Measurements from ENCODE around the gene GREM1.

Gene GREM1

DNA sequence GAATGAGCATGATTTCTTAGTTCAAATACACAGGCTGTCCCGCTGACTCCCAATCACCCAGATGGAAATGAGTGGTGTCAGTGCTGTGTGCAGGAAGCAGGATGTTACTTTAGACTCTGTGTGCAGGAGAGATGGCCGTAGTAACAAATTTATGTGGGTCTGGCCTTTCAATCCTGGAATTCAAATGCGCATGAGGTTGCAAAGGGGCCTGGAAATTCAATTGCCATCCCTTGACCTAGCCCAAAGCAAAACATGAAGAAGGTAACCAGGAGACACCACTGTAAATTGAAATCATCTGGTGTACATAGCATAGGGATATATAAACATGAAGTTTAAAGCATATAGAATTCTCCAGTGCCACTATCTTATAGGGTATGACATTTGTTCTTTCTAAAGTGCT lies 33.2 kb downstream of the GREM1 start:
- H3K4me1 ChIP-seq: no peaks in the 10 kb centered on the region
- no peak for DNase-seq (ENCODE audit: low spot score in 2 of 2)
- H3K4me3 ChIP-seq: no peak overlapping the region
- in situ Hi-C loops (cut with MboI; ENCODE audit: low sequenced_read_pairs): no loop called here
- H3K9me3 ChIP-seq: no peaks in the 10 kb centered on the region
- no peaks in the 10 kb centered on the region for H3K36me3 ChIP-seq (replicated peaks)
- 0 out of 2 replicates have a peak, but pooled peaks cover 3% of the 10 kb centered on the region for H3K27me3 ChIP-seq (ENCODE audit: low read depth)

DNA sequence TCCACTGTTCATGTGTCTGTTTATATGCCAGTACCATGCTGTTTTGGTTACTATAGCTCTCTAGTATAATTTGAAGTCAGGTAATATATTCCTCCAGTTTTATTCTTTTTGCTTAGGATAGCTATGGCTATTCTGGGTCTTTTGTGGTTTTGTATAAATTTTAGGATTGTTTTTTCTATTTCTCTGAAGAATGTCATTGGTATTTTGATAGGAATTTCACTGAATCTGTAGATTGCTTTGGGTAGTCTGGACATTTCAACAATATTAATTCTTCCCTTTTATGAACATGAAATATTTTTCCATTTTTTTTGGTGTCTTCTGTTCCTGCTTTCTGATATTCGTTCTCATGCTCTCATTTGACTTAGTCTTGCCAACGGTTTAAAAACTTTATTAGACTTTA lies 39.6 kb downstream of the GREM1 start:
- Histone ChIP-seq H3K4me3 (no peak overlapping the region), H3K9me3 (no peaks in the 10 kb centered on the region), H3K4me1 (no peaks in the 10 kb centered on the region), H3K27me3 (ENCODE audit: low read depth) (0 out of 2 replicates have a peak, but pooled peaks cover 3% of the 10 kb centered on the region), H3K36me3 (replicated peaks) (no peaks in the 10 kb centered on the region)
- in situ Hi-C loops (cut with MboI; ENCODE audit: low sequenced_read_pairs): no loop called here
- no peak for DNase-seq (ENCODE audit: low spot score in 2 of 2)

DNA sequence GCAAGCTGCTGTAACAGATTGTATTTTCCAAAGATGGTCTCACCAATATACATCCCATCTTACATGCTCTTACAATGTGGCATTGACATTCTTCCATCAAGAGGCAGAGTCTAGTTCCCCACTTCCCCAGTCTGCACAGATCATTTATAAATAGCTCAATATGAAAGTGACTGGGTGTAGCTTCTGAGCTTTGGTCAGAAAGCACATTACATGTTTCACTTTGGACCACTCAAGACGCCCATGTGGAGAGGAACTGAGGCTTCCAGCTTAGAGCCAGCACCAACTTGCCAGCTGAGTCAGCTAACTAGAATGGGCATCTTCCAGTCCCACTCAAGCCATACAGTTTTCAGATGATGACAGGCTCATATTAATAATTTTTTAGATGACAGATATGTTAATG lies 45.5 kb downstream of the GREM1 start:
- no peaks in the 10 kb centered on the region for H3K4me1 ChIP-seq
- no peak overlapping the region for H3K4me3 ChIP-seq
- no peaks in the 10 kb centered on the region for H3K36me3 ChIP-seq (replicated peaks)
- no peaks in the 10 kb centered on the region for H3K27me3 ChIP-seq (ENCODE audit: low read depth)
- no peak for DNase-seq (ENCODE audit: low spot score in 2 of 2)
- in situ Hi-C loops (cut with MboI; ENCODE audit: low sequenced_read_pairs): no loop called here
- H3K9me3 ChIP-seq: no peaks in the 10 kb centered on the region

- no peaks in the 10 kb centered on the region for H3K27me3 ChIP-seq (ENCODE audit: low read depth)
- H3K9me3 ChIP-seq: no peaks in the 10 kb centered on the region
- in situ Hi-C loops (cut with MboI; ENCODE audit: low sequenced_read_pairs): no loop called here
- H3K4me1 ChIP-seq: no peaks in the 10 kb centered on the region
- no peak overlapping the region for H3K4me3 ChIP-seq
- H3K36me3 ChIP-seq (replicated peaks): no peaks in the 10 kb centered on the region
- DNase-seq (ENCODE audit: low spot score in 2 of 2): no peak
Measured at GRCh38 chr15:32765236-32765635, 47.4 kb downstream of the GREM1 start.

GRCh38 chr15:32766101-32766500 lies 48.3 kb downstream of the GREM1 start:
- DNase-seq (ENCODE audit: low spot score in 2 of 2): no peak
- no peaks in the 10 kb centered on the region for H3K36me3 ChIP-seq (replicated peaks)
- in situ Hi-C loops (cut with MboI; ENCODE audit: low sequenced_read_pairs): no loop called here

GRCh38 chr15:32767236-32767635 lies 49.4 kb downstream of the GREM1 start:
- no peaks in the 10 kb centered on the region for H3K4me1 ChIP-seq
- no peak for DNase-seq (ENCODE audit: low spot score in 2 of 2)
- H3K36me3 ChIP-seq (replicated peaks): no peaks in the 10 kb centered on the region
- no peak overlapping the region for H3K4me3 ChIP-seq
- no peaks in the 10 kb centered on the region for H3K9me3 ChIP-seq
- in situ Hi-C loops (cut with MboI; ENCODE audit: low sequenced_read_pairs): no loop called here
- H3K27me3 ChIP-seq (ENCODE audit: low read depth): no peaks in the 10 kb centered on the region

More at GRCh38 chr15:32766101-32766500, 48.3 kb downstream of the GREM1 start:
- Histone ChIP-seq H3K9me3 (no peaks in the 10 kb centered on the region), H3K4me3 (no peak overlapping the region), H3K27me3 (ENCODE audit: low read depth) (no peaks in the 10 kb centered on the region), H3K4me1 (no peaks in the 10 kb centered on the region)

DNA sequence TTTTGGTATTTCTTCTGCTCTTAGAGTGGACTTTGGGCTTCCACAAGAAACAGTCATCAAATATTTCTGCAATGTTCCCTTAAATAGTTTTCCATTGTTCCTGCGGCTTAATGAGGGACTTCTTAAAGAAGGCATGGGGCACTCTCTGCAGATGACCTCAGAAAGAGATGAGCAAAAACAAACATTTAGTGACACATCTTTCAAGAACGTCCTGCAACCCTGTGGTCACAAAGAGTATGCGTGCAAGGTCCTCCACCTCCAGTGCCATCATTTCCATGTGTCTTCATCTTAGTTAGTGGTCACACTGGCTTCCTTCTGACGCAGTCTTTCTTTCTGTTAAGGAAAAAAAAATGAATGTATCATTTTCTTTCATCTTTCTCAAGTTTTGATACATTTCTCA lies 56.2 kb downstream of the GREM1 start:
- no peak for DNase-seq (ENCODE audit: low spot score in 2 of 2)
- Histone ChIP-seq H3K4me3 (no peak overlapping the region), H3K9me3 (no peaks in the 10 kb centered on the region), H3K4me1 (no peaks in the 10 kb centered on the region), H3K36me3 (replicated peaks) (no peaks in the 10 kb centered on the region), H3K27me3 (ENCODE audit: low read depth) (no peaks in the 10 kb centered on the region)
- in situ Hi-C loops (cut with MboI; ENCODE audit: low sequenced_read_pairs): no loop called here

- H3K36me3 ChIP-seq (replicated peaks): no peaks in the 10 kb centered on the region
- H3K27me3 ChIP-seq (ENCODE audit: low read depth): no peaks in the 10 kb centered on the region
- H3K4me3 ChIP-seq: no peak overlapping the region
- in situ Hi-C loops (cut with MboI; ENCODE audit: low sequenced_read_pairs): no loop called here
- no peaks in the 10 kb centered on the region for H3K9me3 ChIP-seq
- DNase-seq (ENCODE audit: low spot score in 2 of 2): no peak
- no peaks in the 10 kb centered on the region for H3K4me1 ChIP-seq
Measured at GRCh38 chr15:32775103-32775502, 57.3 kb downstream of the GREM1 start.

- in situ Hi-C loops (cut with MboI; ENCODE audit: low sequenced_read_pairs): no loop called here
- no peak for DNase-seq (ENCODE audit: low spot score in 2 of 2)
- Histone ChIP-seq H3K36me3 (replicated peaks) (no peaks in the 10 kb centered on the region), H3K4me3 (no peak overlapping the region), H3K27me3 (ENCODE audit: low read depth) (peaks cover 3% of the 10 kb centered on the region; the same call in 1 of the 2 replicates), H3K9me3 (no peaks in the 10 kb centered on the region), H3K4me1 (no peaks in the 10 kb centered on the region)
Measured at GRCh38 chr15:32778391-32779176, 60.8 kb downstream of the GREM1 start.

DNA sequence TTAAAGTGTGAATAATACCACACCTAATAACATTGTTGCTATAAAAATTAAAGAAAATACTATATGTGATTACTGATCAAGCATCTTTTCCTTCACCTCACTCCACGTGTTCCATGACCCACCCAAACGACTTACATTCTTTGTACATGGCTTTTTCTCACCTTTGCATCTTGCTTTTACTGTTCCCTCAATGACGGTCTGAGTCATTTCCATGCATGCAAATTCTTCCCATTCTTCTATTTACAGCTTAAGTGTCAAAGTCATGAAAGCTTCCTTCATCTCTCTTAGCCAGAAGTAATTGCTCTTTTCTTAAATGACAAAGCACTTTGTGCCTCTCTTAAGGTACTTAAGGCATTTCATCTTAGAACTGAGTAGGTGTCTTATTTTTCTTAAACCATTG lies 64.0 kb downstream of the GREM1 start:
- Histone ChIP-seq H3K27me3 (ENCODE audit: low read depth) (peaks cover 3% of the 10 kb centered on the region; the same call in 1 of the 2 replicates), H3K4me1 (no peaks in the 10 kb centered on the region), H3K4me3 (no peak overlapping the region), H3K9me3 (no peaks in the 10 kb centered on the region), H3K36me3 (replicated peaks) (no peaks in the 10 kb centered on the region)
- DNase-seq (ENCODE audit: low spot score in 2 of 2): no peak
- in situ Hi-C loops (cut with MboI; ENCODE audit: low sequenced_read_pairs): no loop called here

GRCh38 chr15:32784581-32784980 lies 66.8 kb downstream of the GREM1 start:
- Histone ChIP-seq H3K9me3 (no peaks in the 10 kb centered on the region), H3K36me3 (replicated peaks) (no peaks in the 10 kb centered on the region), H3K4me1 (no peaks in the 10 kb centered on the region), H3K4me3 (no peak overlapping the region), H3K27me3 (ENCODE audit: low read depth) (peaks cover 3% of the 10 kb centered on the region)
- in situ Hi-C loops (cut with MboI; ENCODE audit: low sequenced_read_pairs): no loop called here
- no peak for DNase-seq (ENCODE audit: low spot score in 2 of 2)

DNA sequence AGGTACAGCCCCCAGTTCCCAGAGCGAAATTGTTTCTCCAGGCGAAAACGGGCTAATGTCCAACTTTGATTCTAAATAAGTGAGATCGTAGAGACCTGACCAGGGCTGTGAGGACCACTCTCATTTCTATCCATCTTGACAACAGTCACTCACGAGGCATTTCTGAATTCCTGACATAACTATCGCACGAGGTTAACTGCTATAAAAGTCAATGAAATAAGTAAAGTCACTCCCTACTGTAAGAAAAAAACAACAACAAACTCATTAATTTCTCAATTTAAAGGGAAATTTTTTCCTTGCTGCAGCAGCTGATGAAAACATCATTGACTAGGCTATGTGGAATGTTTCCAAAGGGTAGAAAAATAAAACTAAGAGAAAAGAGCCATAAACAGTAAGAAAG lies 69.1 kb downstream of the GREM1 start:
- H3K4me1 ChIP-seq: no peaks in the 10 kb centered on the region
- DNase-seq (ENCODE audit: low spot score in 2 of 2): no peak
- H3K4me3 ChIP-seq: no peak overlapping the region
- H3K9me3 ChIP-seq: no peaks in the 10 kb centered on the region
- H3K27me3 ChIP-seq (ENCODE audit: low read depth): no peaks in the 10 kb centered on the region; the same call in none of the 2 replicates
- in situ Hi-C loops (cut with MboI; ENCODE audit: low sequenced_read_pairs): no loop called here
- H3K36me3 ChIP-seq (replicated peaks): no peaks in the 10 kb centered on the region

DNA sequence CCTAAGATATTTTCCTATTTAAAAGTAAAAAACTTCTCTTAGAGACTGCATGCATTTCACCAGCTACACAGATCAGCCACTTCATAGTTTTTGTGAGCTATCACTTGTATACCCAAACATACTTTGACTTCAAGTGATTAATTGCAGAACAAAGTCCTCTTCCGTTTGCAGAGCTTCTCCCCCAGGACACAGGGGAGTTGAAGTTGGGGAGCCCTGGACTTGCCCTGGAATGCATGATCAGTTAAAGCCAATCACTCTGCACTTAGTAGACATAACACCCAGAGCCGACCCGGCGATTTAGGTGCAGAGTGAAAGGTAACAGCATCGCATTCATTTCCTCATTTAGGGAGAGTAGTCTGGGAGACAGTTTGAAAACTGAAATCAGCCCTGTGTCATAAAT lies 70.1 kb downstream of the GREM1 start:
- Histone ChIP-seq H3K27me3 (ENCODE audit: low read depth) (no peaks in the 10 kb centered on the region; the same call in 1 of the 2 replicates), H3K9me3 (no peaks in the 10 kb centered on the region), H3K4me1 (no peaks in the 10 kb centered on the region), H3K36me3 (replicated peaks) (no peaks in the 10 kb centered on the region), H3K4me3 (no peak overlapping the region)
- no peak for DNase-seq (ENCODE audit: low spot score in 2 of 2)
- in situ Hi-C loops (cut with MboI; ENCODE audit: low sequenced_read_pairs): no loop called here

DNA sequence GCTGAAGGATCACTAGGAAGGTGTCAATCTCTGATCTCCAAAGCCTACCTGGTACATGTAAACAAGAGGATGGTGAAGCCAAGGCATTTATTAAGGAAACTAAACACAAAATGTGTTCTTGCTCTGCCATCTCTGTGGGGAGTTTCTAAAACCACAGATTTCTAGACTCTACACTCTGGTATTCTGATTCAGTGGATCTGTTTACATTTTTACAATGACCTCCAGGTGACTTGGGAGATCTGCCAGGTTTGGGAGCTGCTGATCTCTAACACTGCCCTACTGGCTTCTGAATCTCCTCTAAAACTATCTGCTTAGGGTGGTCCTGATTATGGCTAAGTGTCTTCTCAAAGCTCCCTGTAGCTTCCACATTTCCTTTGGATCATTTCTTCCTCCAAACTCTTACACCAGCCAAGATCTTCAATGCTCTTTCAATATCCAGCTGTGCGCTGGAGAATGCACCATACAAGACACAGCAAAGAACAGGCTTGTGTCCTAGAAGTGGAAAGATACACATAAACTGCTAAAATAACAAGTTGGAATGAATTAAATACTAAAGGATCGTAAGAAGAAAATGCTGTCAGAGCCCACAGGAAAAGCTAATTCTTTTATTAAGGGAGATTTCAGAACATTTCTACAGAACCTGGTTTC lies 72.7 kb downstream of the GREM1 start:
- DNase-seq (ENCODE audit: low spot score in 2 of 2): no peak
- H3K4me3 ChIP-seq: no peak overlapping the region
- no peaks in the 10 kb centered on the region; the same call in 1 of the 2 replicates for H3K27me3 ChIP-seq (ENCODE audit: low read depth)
- no peaks in the 10 kb centered on the region for H3K4me1 ChIP-seq
- H3K9me3 ChIP-seq: no peaks in the 10 kb centered on the region
- H3K36me3 ChIP-seq (replicated peaks): no peaks in the 10 kb centered on the region
- in situ Hi-C loops (cut with MboI; ENCODE audit: low sequenced_read_pairs): no loop called here

Data from HAP-1 (cell line).